ENCODE measurements around the gene RAMACL.

The RAMACL gene

GRCh38 chr6:166572370-166573261, 13.9 kb downstream of the RAMACL start:
- DNase-seq = no peak

GRCh38 chr6:166570929-166571713, 15.4 kb downstream of the RAMACL start:
- DNase-seq = no peak

- no peak for DNase-seq
Observed at GRCh38 chr6:166569206-166569605, 17.3 kb downstream of the RAMACL start.

GRCh38 chr6:166567813-166568212, 18.7 kb downstream of the RAMACL start:
- DNase-seq = no peak

GRCh38 chr6:166567107-166567506, 19.4 kb downstream of the RAMACL start:
- no peak for DNase-seq

GRCh38 chr6:166566026-166567011, 20.2 kb downstream of the RAMACL start:
- no peak for DNase-seq

- no peak for DNase-seq
Observed at GRCh38 chr6:166565084-166565967, 21.2 kb downstream of the RAMACL start.

GRCh38 chr6:166563805-166564204, 22.7 kb downstream of the RAMACL start:
- DNase-seq = no peak

GRCh38 chr6:166563200-166563599, 23.3 kb downstream of the RAMACL start:
- no peak for DNase-seq

GRCh38 chr6:166562726-166563125, 23.8 kb downstream of the RAMACL start:
- no peak for DNase-seq

- no peak for DNase-seq
Observed at GRCh38 chr6:166561771-166562359, 24.6 kb downstream of the RAMACL start.

- DNase-seq = no peak
Observed at GRCh38 chr6:166560222-166560621, 26.3 kb downstream of the RAMACL start.

- DNase-seq = no peak
Observed at GRCh38 chr6:166559662-166560061, 26.8 kb downstream of the RAMACL start.

GRCh38 chr6:166559211-166559610, 27.3 kb downstream of the RAMACL start:
- DNase-seq = no peak

GRCh38 chr6:166558156-166559005, 28.1 kb downstream of the RAMACL start:
- no peak for DNase-seq

- no peak for DNase-seq
Observed at GRCh38 chr6:166556863-166557322, 29.6 kb downstream of the RAMACL start.

- no peak for DNase-seq
Observed at GRCh38 chr6:166556336-166556735, 30.1 kb downstream of the RAMACL start.

GRCh38 chr6:166555086-166555485, 31.4 kb downstream of the RAMACL start:
- DNase-seq = no peak

- no peak for DNase-seq
Observed at GRCh38 chr6:166554316-166554715, 32.2 kb downstream of the RAMACL start.
